ENCODE measurements around the gene ITGA1.
"Not testable (repeated sequence)": the region's sequence is repeated elsewhere in the genome, so short reads cannot be mapped to it uniquely, and the experiment has no call there.

The ITGA1 gene

DNA sequence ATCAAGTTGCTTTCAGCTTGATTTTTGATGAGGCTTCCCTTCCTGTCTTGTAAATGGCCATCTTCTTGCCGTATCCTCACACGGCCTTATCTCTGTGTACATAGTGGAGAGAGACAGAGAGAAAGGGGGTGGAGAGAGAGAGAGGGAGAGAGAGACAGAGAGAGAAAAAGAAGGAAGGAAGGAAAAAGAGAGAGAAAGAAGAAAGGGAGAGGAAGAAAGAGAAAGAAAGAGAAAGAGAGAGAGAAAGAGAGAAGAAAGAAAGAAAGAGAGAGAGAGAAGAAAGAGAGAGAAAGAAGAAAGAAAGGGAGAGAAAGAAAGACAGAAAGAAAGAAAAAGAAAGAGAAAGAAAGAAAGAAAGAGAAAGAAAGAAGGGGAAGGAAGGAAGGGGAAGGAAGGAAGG lies 46.6 kb downstream of the ITGA1 start:
- DNase-seq: no peak

DNA sequence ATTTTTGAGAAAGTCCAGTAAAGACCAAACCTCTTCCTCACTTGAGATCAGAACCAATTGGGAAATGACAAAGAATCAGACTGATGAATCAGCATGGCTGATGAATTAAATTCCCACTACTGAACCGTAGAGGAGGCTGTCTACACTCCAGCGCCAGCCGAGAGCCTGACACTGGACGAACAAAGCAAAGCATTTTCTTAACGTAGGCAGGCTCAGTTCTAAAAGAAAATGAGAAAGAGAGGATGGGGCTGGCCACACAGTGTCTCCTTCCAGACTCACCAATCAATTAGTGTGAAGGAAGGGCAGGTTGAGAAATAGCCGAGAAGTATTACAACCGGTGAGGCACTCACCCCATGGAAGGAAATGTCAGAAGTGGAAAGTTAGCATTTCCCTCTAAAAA lies 49.4 kb downstream of the ITGA1 start:
- no peak for DNase-seq

DNA sequence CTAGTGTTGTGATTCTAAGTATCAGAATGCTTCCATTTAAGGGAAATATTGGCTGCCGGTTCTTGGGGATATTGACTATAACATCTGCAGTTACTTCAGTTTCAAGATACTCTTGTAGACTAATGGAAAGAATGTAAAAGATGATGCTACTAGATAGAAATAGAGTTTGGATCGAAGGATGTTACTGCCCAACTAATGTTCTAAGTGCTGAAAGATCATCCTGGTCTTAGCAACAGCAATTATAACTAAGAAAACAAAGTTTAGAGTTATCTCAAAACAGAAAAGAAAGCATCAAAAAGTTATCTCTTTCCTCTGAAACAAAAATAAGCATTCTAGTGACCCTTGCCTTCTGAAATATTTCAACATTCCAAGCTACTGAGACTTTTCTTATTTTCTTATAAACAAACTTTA lies 49.9 kb downstream of the ITGA1 start:
- DNase-seq: no peak

DNA sequence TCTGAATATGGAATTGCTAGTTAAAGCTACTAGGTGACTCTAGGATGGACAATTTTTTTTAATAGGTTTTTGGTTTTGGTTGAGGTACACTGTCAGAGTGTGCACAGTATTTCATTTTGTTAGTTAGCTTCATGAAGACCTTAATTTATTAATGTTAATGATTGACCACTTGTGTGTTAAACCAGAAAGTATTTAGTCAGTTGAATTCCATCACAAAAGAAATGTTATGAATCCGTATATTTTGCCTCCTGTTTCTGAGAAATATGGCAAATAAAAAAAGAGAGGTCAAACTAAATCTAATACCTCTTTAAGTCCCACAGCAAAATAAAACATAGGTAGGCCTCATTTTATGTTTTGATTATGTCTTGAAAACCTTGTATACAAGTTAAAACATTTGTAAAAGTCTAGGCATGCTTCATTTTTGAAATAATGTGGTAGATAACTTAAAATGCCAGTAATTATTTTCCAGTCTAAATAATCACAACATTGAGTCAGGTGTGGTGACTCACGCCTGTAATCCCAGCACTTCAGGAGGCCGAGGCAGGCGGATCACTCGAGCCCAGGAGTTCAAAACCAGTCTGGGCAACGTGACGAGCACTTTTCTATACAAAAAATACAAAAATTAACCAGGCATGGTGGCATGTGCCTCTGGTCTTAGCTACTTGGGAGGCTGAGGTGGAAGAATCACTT lies 50.8 kb downstream of the ITGA1 start:
- DNase-seq: no peak

DNA sequence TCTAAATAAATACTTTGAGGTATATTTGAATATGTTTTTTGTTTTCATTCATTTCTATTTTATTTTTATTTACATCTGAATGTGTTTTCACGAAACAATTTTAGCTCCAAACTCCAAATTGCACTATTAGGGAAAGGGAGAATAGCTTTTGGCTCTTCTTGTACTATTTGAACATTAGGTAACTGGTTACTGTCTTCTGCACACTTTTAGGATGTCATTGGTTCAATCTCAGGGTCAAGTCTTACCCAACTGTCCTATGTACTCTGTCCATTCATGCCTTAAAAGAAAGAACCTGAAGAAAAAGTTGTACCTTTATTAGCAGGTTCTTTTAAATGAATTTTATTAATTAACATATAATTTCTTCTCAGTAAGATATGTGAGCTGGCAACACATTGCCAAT lies 51.6 kb downstream of the ITGA1 start:
- DNase-seq: no peak

DNA sequence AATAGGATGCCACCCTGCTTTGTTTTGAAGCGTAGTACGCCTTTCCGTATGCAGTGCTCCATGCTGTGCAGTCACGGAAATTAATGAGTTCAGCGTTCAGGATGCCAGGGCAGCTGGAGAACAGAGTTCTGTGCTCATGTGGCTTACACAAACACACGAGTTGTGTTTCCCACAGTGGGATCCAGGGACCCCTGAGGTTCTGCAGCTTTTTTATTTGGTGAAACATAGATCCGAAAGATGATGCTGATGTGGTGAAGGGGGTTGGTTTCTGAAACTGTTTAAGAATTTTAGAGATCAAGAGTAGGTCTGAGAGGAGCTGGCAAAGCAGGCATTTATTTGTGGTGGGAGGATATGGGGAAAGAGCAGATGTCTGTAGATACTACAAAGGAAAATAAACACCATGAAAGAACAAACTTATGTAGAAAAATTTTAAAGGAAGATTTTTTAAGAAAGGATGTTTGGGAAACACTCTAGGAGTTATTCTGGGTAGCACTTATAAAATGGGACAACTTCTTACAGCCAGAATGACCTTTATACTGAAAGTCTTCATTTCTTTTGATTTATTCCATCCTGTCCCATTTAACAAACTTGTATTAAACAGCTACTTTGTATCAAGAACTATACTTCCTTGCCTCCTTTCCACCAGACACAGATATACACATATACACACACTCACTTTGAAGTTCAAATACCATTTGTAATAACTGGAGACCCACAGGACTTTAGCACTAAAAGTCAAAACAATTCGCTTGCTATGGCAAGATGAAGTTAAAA lies 52.7 kb downstream of the ITGA1 start:
- DNase-seq: no peak

DNA sequence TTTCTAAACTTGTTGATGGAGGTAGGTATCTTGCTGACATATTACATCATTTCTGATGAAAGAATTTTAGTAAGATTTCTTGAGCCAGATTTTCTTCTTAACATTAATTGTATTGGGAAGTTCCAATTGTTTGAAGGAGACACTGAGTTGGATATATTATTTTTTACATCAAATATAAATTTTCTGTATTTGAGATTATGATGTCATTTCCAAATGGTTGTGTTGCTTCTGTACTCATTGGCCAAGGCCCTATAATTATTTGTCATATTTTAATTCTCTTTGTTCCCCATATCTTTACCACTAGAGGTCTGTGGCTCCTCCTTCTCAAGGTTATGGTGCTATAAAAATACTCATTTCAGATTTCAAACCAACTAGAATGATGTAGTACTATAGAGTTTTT lies 53.4 kb downstream of the ITGA1 start:
- no peak for DNase-seq

DNA sequence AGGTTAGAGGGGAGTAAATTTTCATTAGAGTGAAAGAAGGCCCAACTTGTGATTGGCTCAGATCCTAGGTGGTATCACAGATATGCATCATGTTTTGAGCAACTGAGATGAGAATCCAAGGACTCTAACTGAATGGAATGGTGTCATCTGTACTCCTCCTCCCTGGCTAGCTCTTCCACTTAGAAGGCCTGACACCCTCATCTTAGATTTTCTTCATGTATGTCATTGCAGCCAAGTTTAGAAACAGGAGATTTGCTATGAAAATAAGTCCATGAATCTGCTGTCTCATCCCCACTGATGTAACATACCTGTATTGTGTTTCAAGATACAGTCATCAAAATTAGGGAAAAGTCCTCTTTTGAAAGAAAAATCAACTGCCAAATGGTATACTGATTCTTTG lies 54.4 kb downstream of the ITGA1 start:
- no peak for DNase-seq

DNA sequence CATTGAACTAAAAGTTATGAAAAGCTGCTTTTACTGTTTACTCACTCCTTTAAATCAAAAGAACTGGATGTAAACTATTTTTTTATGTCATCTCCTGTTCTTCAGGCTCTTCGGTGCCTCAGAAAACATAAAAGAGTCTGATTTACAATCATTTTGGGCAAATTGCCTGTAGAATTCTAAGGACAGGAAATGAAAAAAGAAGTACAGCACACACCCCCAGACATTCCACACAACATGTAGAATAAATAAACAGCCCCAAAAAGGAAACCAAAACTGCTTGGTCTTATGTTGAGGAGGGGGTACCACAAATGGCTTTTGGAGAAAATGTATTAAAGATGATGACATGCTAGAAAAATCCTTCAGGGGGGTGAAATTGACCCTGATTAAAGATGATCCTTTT lies 57.2 kb downstream of the ITGA1 start:
- no peak for DNase-seq

DNA sequence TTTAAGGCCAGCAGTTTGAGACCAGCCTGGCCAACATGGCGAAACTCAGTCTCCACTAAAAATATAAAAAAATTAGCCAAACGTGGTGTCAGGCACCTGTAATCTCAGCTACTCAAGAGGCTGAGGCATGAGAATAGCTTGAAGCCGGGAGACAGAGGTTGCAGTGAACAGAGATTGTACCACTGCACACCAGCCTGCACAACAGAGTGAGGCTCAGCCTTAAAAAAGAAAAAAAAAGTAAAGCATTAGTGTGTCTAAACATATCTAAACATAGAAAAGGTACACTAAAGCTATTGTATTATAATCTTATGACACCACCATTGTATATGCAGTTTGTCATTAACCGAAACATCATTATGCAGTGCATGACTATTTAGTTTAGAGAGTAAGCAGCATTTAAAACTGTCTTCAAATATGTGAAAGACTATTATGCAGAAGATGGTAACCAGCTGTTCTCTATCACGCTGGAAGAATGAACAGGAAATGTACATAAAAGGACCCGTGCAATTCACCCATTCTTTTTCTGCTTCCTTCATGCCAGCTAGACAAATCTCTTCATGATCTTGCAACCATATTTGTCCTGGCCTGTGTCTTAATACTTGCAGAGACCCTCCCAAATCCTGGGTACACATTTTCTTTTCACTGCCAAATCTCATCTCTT lies 58.6 kb downstream of the ITGA1 start:
- no peak for DNase-seq

DNA sequence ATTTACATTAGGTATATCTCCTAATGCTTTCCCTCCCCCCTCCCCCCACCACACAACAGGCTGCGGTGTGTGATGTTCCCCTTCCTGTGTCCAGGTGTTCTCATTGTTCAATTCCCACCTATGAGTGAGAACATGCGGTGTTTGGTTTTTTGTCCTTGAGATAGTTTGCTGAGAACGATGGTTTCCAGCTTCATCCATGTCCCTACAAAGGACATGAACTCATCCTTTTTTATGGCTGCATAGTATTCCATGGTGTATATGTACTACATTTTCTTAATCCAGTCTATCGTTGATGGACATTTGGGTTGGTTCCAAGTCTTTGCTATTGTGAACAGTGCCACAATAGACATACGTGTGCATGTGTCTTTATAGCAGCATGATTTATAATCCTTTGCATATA lies 61.0 kb downstream of the ITGA1 start:
- DNase-seq: not testable (repeated sequence)

DNA sequence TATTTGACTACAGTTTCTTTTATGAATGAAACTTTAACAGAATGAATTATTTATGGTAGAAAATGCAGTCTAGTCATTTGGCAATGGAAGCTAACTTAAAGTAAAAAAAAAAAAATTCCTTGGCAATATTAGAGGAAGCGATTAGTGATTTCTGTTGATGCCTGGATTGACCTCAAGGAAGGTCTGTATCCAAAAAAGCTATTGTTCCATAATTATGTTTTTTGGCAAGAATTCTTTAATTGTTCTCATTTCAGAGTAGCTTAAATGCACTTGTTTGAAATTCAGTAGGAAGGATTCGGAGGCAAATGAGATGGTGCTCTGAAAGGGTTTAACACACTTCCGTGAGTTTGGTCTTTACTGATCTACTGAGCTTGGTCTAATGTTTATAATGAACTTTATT lies 61.8 kb downstream of the ITGA1 start:
- DNase-seq: no peak

DNA sequence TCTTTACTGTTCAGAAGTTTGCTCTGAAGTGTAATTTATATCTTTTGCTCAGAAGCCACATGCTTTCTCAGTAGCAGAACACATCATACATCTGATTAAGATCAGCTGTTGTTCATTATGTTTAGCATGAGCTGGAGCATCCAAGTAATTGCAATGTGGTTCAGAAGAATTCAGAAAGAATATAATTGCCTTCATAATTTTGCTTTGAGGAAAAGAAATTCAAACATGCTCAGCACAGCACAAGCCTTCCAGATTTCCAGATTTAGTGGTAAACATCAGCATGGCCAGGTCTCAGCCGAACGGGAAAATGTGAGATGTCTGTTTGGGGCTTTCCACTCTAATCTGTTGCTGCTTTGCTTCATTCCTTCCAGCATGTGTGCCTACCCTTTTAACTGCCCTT lies 65.9 kb downstream of the ITGA1 start:
- DNase-seq: no peak

DNA sequence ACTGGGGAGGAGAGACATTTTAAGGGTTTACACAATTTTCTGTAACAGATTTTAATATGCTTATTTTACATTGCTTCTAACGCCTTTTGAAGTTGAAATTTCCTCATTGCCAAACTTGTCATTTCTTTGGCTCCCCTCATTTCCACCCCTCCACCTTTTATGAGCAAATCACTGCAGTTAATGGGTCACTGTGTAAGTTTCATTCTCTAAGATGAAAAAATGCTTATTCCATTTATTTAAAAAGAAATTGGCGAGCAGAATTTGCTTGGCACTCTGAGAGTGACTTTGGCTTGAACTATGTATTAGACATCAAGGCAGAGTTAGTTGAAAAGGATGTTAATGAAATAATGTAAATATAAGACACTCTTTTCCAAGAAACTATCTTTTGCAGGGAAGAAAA lies 66.6 kb downstream of the ITGA1 start:
- DNase-seq: no peak

DNA sequence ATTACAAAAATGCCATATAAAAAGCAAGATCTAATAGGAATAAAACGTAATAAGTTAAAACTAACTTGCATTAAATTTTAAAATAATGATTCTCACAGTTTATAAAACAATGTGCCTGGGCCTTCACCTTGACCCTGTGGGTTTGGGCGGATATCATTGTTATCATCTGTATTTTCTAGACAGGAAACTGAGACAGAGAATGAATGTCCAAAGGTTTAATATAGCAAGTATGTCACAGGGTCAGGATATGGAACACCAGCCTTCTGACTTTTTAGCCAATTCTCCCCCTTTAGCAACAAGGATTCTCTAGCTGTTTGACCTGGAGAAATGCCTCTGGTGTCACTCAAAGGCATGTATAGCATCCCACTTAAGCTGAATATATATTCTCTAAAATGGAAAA lies 67.2 kb downstream of the ITGA1 start:
- DNase-seq: no peak

DNA sequence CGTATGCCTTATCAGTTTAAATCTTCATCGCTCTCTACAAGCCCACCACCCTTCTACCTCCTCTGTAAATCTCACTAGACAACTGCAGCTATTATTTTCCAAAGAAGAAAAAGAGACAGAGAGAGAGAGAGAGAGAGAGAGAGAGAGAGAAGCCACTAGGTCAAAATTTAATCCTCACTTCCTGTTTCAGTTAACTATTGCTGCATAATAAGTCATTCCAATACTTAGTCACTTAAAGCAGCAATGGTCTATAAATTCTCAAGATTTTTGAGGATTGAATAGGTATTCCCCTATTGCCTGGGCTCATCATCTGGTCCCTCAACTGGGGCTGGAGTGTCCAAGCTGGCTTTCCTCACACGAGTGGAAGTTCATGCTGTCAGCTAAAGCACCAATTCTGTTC lies 68.8 kb downstream of the ITGA1 start:
- no peak for DNase-seq

DNA sequence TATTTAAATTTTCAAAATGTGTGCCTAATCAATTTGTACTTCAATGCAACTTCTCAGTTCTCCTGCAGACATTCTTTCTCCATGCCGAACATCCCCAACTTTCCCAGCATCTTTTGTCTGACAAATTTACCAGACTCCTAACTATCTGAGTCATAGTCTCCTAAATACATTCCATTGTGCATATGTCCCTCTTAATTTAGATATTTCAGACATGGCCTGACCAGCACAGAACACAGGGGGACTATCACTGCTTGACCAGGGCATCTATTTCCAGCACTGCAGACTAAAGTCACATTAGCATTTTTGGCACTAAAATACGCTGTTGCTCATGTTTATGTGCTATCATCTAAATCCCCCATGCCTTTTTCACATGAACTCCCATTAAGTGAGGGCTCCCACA lies 71.9 kb downstream of the ITGA1 start:
- DNase-seq: no peak

DNA sequence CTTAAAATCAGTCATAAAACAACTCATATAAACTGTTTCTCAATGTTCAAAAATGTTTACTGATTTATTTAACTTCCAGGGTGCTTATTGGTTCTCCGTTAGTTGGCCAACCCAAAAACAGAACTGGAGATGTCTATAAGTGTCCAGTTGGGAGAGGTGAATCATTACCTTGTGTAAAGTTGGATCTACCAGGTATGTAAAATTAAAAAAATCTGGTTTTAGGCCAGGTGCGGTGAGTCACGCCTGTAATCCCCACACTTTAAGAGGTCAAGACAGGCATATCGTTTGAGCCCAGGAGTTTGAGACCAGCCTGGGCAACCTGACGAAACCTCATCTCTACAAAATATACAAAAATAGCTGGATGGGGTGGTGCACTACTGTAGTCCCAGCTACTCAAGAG lies 73.7 kb downstream of the ITGA1 start:
- no peak for DNase-seq

DNA sequence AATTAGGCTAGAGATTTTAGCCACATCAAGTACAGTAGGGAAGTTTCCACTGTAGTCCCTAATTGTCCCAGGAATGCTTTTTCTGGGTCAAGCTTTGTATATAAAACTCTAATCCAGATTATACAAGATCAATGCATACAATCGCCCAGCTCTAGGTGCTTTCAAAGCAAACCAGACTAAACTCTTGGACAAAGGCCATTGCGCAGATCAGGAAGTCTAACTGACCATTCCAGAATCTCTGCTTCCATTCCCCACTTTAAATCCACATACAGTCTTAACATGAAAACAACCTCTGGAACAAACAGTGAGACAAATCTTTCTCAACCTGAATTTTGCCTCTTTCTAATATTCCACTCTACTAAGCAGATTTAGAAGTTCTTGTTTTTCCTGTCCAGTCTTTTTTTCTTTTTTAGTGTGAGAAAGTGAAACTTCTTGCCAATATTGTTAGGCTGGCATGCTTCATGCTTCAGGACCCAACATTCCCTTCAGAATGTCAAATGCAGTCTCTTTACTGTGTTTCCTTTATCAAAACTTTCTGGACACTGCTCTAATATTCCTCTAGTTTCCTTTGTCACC lies 76.1 kb downstream of the ITGA1 start:
- no peak for DNase-seq

DNA sequence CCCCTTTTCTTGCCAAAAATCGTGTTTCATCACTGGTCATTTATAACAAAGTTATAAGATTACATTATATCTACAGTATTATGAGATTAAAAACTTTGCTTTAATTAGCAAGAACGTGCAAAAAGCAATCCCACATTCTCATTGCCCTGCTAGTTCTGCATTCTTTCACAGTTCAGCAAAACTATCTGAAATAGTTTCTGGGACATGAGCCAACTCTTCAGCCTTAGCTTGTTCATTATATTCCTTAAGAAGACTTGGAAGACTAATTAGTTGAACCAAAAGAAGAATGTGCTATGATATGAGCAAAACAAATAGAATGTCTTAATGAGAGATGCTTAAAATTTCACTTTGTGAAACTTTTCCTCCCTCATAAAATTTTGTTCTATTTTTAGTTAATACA lies 76.7 kb downstream of the ITGA1 start:
- DNase-seq: no peak

DNA sequence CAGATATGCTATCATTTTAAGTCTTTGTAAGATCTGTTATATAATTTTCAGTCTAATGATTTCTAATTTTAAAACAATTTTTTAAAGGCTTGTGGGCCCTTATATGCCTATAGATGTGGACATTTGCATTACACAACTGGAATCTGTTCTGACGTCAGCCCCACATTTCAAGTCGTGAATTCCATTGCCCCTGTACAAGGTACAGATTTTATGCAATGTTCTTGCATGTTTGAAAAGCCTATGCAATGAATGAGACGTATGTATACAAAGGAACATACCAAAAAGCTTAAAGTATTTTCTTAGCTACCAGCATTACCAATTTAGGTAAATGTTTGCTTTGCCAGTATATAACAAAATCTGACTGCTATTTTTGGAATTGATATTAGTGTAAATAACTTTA lies 77.2 kb downstream of the ITGA1 start:
- DNase-seq: no peak

DNA sequence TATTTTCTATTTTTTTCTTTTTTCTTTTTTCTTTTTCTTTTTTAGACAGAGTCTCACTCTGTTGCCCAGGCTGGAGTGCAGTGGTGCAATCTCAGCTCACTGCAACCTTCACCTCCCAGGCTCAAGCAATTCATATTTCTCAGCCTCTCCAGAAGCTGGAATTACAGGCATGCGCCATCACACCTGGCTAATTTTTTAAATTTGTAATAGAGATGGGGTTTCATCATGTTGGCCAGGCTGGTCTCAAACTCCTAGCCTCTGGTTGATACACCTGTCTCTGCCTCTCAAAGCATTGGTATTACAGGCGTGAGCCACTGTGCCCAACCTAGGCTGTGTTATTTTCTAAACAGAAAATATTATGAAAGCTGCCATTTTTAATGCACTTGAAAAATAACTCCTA lies 78.3 kb downstream of the ITGA1 start:
- DNase-seq: not testable (repeated sequence)

DNA sequence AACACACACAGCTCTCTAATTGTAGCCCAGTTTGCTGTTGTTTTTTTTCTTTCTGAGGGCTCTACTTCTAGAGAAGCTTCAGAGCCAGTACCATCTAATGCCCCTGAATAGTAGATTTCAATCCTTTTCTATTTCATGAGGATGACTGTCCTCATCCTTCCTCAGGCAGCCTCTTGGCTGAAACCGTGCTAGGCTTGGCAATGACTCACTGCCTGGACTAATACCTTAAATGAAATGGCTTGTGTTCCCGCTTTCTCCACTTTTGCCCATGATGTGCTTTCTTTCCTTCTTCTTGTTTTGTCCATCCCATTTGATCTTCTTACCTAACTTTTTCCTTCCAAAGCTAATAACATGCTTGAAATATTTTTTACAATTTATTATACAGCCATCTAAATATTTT lies 80.1 kb downstream of the ITGA1 start:
- DNase-seq: no peak

DNA sequence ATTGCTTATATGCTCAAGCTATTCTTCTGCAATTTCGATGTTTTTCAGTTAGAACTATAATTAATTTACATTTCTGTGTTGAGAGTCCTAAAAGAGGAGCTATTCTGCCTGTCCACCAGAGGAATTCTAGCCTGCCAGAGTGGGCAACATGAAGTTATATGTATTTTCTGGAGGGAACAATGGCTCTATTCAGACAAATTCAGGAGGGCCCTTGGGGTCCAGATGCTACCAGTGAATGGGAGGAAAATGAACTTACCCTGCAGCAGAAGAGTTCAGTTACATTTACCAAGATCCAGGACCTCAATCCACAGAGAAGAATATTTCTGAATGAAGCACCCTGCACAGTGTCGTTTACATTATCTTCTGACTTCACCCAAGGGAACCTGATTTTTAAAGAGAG lies 80.7 kb downstream of the ITGA1 start:
- DNase-seq: no peak

Data from NCI-H1092 treated with DMSO at 0.1 percent for 48 hours (cell line).